CD4-positive, alpha-beta T cell (primary cell): Measurements from ENCODE around the gene RHOU. TPM values are rescaled to one million over a fixed set of nuclear protein-coding genes. Genes with fewer than 3 reads are reported as not detected.

ENCODE experiments used
- ATAC-seq: fragments of 200-7000 bp; cut with Tn5 transposase; one replicate; pipeline ENCODE4 v1.10.0; 2022; ENCODE audit warnings: mild to moderate bottlenecking; ENCODE audit not compliant: poor library complexity
- CTCF ChIA-PET: fragments of 350-600 bp; sonication (Branson Sonifier 250); formaldehyde crosslinking; loops from one replicate; lab custom pipeline; 2021; ENCODE audit warnings: antibody characterized with exemption, inconsistent platforms; lab: Charles Lee
- POLR2A ChIA-PET: fragments of 350-600 bp; sonication (Branson Sonifier 250); formaldehyde crosslinking; loops from one replicate; lab custom pipeline; 2021; ENCODE audit warnings: antibody characterized with exemption, inconsistent platforms; lab: Charles Lee
- DNase-seq, 14 experiments: peaks; one replicate each; pipeline ENCODE4 v3.0.0-alpha.2; 2013 to 2020; ENCODE audit warnings: mixed read lengths in 2 of 14
- H3K27ac ChIP-seq, 2 donors: one replicate each; pipeline versions ENCODE4 v1.5.1 to v1.7.0; 2013; ENCODE audit warnings: low read length in 2 of 2, low read depth in 1 of 2, mild to moderate bottlenecking in 1 of 2
- H3K27me3 ChIP-seq, 2 experiments: 1 replicate in 1 of 2; 2 replicates in 1 of 2; pipeline versions ENCODE4 v1.6.1 to v1.7.0; 2013; ENCODE audit warnings: low read length in 2 of 2, control low read depth in 1 of 2, mild to moderate bottlenecking in 1 of 2, moderate library complexity in 1 of 2; ENCODE audit not compliant: insufficient read depth in 2 of 2, control insufficient read depth in 1 of 2
- H3K36me3 ChIP-seq: one replicate; pipeline ENCODE4 v1.6.1; 2013; ENCODE audit warnings: low read length, control low read depth; ENCODE audit not compliant: insufficient read depth
- H3K4me1 ChIP-seq: one replicate; pipeline ENCODE4 v1.6.1; 2013; ENCODE audit warnings: low read length, control low read depth; ENCODE audit not compliant: insufficient read depth
- H3K4me3 ChIP-seq: one replicate; pipeline ENCODE4 v1.5.1; 2013; ENCODE audit warnings: mild to moderate bottlenecking, low read length, moderate library complexity
- H3K9me3 ChIP-seq, 2 experiments: 1 replicate in 1 of 2; 2 replicates in 1 of 2; pipeline versions ENCODE4 v1.6.1 to v1.7.0; 2013; ENCODE audit warnings: low read length in 2 of 2, mild to moderate bottlenecking in 2 of 2, control low read depth in 1 of 2, moderate library complexity in 1 of 2; ENCODE audit not compliant: control insufficient read depth in 1 of 2, insufficient read depth in 1 of 2
- H3K27ac Mint-ChIP-seq: one replicate; pipeline ENCODE4 v1.8.0; 2020; ENCODE audit warnings: mixed read lengths
- H3K27me3 Mint-ChIP-seq: one replicate; pipeline ENCODE4 v1.8.0; 2021; ENCODE audit warnings: mixed read lengths
- H3K36me3 Mint-ChIP-seq: one replicate; pipeline ENCODE4 v1.8.0; 2021; ENCODE audit warnings: low read depth, mixed read lengths
- H3K4me1 Mint-ChIP-seq: one replicate; pipeline ENCODE4 v1.8.0; 2021; ENCODE audit warnings: low read depth, mixed read lengths
- H3K4me3 Mint-ChIP-seq: one replicate; pipeline ENCODE4 v1.8.0; 2020; ENCODE audit warnings: mild to moderate bottlenecking, mixed read lengths
- H3K9me3 Mint-ChIP-seq: one replicate; pipeline ENCODE4 v1.8.0; 2020; ENCODE audit warnings: mixed read lengths
- CTCF ChIP-seq: fragments of 200-600 bp; IDR thresholded peaks from one replicate; pipeline ENCODE4 v1.8.0; 2022; ENCODE audit warnings: antibody characterized with exemption, mild to moderate bottlenecking
- intact Hi-C, 2 experiments: fragments of 100-400 bp; cut with DNase I in 1 of 2; cut with micrococcal nuclease in 1 of 2; formaldehyde crosslinking; loops; one replicate each; pipeline versions ENCODE4 v1.15.1 to v1.9.0; 2023 to 2025; cut with DNase I, micrococcal nuclease
- total RNA-seq, 174 experiments: library from RNA in 2 of 174; stranded (reverse) in 2 of 174; gene quantifications; one replicate each; pipeline ENCODE4 v1.2.3 and lab custom pipeline; 2021 to 2026

RHOU gene
- total RNA-seq, 2 experiments from 2014 or later, result 1.2 TPM

- TF ChIP-seq CTCF, result no peak
- ChIA-PET CTCF (no interaction called here), POLR2A (no interaction called here)
- Mint-ChIP-seq H3K4me3 (no peak overlapping the region), H3K36me3 (no peaks in the 10 kb centered on the region), H3K27ac (no peak overlapping the region), H3K4me1 (peaks cover 7% of the 10 kb centered on the region), H3K27me3 (peaks cover 9% of the 10 kb centered on the region), H3K9me3 (no peaks in the 10 kb centered on the region)
- Histone ChIP-seq H3K4me3 (no peak overlapping the region), H3K9me3 (peaks cover 0 to 7% of the 10 kb centered on the region in 2 experiments), H3K27me3 (no peaks in the 10 kb centered on the region), H3K36me3 (no peaks in the 10 kb centered on the region), H3K4me1 (peaks cover 6% of the 10 kb centered on the region), H3K27ac (no peak overlapping the region)
- intact Hi-C loops, result no loop called here
- no peak for ATAC-seq
- DNase-seq, result no peak
Measured at GRCh38 chr1:228750915-228751314, 15.6 kb downstream of the RHOU start.

GRCh38 chr1:228751360-228752098 lies 16.2 kb downstream of the RHOU start:
- H3K27me3 ChIP-seq, result no peaks in the 10 kb centered on the region
- no peak for ATAC-seq
- no peaks in the 10 kb centered on the region for H3K9me3 Mint-ChIP-seq
- peaks cover 0 to 7% of the 10 kb centered on the region in 2 experiments for H3K9me3 ChIP-seq
- H3K4me3 ChIP-seq, result no peak overlapping the region
- peaks cover 6% of the 10 kb centered on the region for H3K4me1 ChIP-seq
- POLR2A ChIA-PET, result no interaction called here
- H3K27ac ChIP-seq, result no peak overlapping the region
- H3K4me1 Mint-ChIP-seq, result peaks cover 7% of the 10 kb centered on the region
- TF ChIP-seq CTCF, result no peak
- H3K27me3 Mint-ChIP-seq, result peaks cover 10% of the 10 kb centered on the region
- H3K36me3 Mint-ChIP-seq, result no peaks in the 10 kb centered on the region
- no peaks in the 10 kb centered on the region for H3K36me3 ChIP-seq
- CTCF ChIA-PET, result no interaction called here
- H3K27ac Mint-ChIP-seq, result no peak overlapping the region
- DNase-seq, result no peak
- H3K4me3 Mint-ChIP-seq, result no peak overlapping the region
- intact Hi-C loops, result no loop called here

GRCh38 chr1:228752258-228752657 lies 17.0 kb downstream of the RHOU start:
- Mint-ChIP-seq H3K9me3 (no peaks in the 10 kb centered on the region), H3K4me3 (no peak overlapping the region), H3K4me1 (peaks cover 7% of the 10 kb centered on the region), H3K27ac (no peak overlapping the region), H3K27me3 (peaks cover 14% of the 10 kb centered on the region), H3K36me3 (no peaks in the 10 kb centered on the region)
- H3K9me3 ChIP-seq, result peaks cover 0 to 7% of the 10 kb centered on the region in 2 experiments
- intact Hi-C loops, result no loop called here
- peaks cover 6% of the 10 kb centered on the region for H3K4me1 ChIP-seq
- no peak for ATAC-seq
- ChIA-PET CTCF (no interaction called here), POLR2A (no interaction called here)
- no peak for TF ChIP-seq CTCF
- no peak overlapping the region for H3K27ac ChIP-seq
- no peak for DNase-seq
- no peaks in the 10 kb centered on the region for H3K27me3 ChIP-seq
- no peak overlapping the region for H3K4me3 ChIP-seq
- H3K36me3 ChIP-seq, result no peaks in the 10 kb centered on the region
